EL (cell line): ENCODE results near the gene CHEK2.
"Not testable (repeated sequence)": the region's sequence is repeated elsewhere in the genome, so short reads cannot be mapped to it uniquely, and the experiment has no call there.

Experiments
- DNase-seq: peaks from one replicate; pipeline ENCODE4 v3.0.0-alpha.2; 2016

The CHEK2 gene

DNA sequence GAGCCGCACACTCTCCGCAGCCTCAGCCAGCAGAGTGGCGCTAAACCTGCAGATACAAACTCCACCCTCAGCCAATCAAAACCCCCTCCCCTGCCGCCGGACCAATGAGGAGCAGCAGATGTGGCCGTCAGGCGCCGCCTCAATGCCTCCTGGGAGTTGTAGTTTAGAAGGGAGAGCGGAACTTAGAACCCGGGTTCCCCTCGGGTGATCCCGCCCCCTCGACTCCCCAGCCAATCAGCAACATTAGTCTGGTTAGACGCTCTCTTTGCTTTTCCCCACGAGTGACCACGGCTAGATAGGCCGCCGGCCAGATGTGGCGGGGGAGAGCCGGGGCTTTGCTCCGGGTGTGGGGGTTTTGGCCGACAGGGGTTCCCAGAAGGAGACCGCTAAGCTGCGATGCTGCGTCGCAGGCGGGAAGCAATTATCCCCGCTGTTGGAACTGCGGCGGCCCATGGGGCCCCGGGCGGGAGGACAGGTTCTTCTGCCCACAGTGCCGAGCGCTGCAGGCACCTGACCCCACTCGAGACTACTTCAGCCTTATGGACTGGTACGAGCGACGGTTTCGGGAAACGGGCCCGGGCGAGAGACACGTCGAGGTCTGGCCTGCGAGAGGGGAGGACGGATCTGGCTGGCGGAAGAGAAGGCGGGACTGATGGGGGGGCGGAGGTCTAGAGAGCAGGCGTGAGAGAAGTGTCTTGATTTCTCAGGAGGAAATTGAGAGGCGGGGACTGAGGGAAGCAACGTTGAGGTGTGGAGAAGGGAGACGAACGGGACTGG, at the start of gene CHEK2, which contains the start of gene HSCB:
TSS of gene CHEK2 (minus strand) at position 36 of the 777 bp plus-strand sequence. CDS start 7,099 bp downstream, outside the sequence.
TSS of gene HSCB (plus strand) at position 255 of the 777 bp plus-strand sequence. CDS start at position 312, 57 bp downstream.
- peak; percentile 100 for DNase-seq

DNA sequence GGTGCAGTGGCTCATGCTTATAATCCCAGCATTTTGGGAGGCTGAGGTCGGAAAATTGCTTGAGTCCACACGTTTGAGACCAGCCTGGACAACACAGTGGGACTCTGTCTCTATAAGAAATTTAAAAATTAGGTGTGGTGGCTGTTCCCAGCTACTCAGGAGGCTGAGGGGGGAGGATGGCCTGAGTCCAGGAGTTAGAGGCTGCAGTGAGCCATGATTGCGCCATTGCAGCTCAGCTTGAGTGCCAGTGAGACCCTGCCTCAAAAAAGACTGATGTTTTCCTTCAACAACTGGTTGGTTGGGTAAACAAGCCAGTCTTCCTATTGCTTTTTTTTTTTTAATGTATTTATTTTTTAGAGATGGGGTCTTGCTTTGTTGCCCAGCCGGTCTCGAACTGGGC, 49.5 kb upstream of the CHEK2 start:
- no peak for DNase-seq

DNA sequence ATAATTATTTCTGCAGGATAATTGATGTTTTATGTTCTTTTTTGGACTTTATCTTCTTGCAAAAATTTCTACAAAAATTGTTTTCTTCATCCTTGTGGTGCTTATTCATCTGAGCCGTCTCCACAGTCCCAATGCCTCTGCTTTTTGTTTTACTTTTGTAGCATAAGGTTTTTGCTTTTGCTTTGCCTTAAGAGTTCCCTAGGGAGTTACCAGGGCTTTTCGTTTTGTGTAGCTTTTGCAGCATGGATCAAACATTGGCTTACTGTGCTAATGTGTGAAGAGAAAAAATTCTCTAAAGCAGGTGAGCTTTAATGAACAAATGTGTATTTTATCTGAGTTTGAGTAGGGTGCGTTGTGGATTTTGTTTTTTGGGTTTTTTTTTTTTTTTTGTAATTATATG, 47.0 kb upstream of the CHEK2 start:
- no peak for DNase-seq

DNA sequence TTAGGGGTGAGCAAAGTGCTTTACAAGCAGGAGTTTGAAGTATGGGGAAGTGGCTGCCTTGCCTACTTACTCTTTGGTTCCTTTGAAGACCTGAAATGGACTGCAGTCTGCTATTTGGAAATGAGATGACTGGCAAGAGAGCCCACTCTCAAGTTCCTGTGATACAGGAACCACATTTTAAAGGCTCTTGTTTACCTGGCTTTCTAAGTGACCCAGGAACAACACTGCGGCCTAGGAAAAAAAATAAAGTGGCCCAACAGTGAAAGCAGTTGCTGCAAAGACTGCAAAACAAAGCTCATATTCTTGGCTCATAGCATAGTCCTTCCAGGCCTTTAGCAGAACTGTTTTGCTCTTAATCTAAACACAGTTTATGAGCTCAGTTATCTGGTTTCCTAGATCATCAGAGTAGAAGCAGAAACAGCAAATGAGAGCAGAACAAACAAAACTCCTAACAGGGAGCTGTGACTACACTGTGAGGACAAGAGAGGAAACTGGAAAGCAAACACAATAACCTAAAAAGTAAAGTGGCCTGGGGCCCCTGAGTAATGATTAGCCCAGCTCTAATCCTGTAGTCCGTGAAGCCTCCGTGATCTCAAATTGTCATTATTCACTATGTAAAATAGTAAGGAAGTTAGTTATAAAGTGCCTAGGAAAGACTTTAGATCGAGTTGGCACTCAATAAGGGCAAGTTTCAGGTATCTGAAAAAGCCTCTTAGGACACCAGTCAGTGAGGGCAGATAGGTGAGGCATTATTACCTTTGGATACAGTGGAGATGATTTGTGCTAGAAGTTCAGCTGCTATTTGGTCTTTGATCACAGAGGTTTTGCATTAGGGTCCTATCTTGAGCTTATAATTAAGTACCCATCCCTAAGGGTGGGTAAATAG, 42.4 kb upstream of the CHEK2 start:
- no peak for DNase-seq

DNA sequence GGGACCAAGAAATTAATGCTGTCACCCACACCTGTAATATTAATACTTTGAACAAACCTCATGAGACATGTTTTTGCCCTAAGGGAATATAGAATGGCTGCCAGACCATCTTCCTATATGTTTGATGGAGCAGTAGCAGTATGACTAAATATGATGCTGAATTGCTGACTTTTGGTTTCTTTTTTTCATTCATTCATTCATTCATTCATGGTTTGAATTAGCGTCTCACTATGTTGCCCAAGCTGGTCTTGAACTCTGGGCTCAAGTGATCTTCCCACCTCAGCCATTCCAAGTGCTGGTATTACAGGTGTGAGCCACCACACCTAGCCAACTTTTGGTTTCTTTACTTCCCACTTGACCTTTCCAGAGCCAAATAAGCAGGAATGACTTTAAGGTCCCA, 38.7 kb upstream of the CHEK2 start:
- no peak for DNase-seq

DNA sequence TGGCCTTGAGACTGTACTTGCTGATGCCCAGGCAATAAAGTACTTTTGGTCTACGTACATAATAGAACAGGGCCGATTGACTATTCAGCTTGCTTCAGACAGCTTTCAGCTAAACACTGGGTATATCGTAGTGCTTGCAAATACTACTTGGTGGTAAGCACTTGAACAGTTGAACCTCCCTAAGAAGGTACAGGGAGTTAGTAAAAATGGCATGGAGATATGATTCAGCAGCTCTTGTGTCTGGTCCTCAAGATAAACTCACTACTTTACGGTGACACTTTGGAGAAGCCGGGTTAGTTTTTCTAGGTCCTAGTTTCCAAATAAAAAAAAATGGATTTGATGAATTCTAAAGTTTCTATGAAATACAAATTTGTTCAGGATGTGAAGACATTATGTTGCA, 38.2 kb upstream of the CHEK2 start:
- no peak for DNase-seq

DNA sequence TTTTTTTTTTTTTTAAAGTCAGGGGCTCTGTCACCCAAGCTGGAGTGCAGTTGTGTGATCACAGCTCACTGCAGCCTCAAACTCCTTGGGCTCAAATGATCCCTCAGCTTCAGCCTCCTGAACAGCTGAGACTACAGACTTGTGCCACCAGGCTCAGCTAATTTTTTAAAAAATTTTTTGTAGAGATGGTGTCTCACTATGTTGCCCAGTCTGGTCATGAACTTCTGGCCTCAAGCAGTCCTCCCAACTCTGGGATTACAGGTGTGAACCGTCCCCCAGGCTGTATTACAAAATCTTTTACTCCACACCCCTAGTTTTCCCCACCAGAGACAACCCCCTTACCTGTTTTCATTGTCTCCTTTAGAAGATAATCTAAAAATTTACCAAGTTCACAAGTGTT, 32.8 kb upstream of the CHEK2 start:
- DNase-seq = no peak

DNA sequence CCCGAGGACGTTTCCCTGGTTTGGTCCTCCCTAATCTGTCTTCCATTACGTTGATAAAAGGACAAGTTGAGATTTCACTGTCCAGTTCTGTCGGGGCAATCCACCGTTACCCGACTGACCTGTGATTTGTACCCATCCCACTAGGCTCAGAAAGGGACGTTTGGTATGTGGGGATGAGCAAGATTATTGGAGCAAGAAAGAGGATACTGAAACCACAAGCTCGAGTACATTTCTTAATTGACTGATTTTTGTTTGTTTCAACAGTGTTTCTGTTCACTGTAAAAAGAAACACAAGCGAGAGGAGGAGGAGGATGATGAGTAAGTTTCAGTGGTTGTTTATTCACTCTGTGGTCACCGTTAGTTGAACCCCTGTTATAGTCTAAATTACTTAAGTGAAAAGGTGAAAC, 31.8 kb upstream of the CHEK2 start:
- no peak for DNase-seq

DNA sequence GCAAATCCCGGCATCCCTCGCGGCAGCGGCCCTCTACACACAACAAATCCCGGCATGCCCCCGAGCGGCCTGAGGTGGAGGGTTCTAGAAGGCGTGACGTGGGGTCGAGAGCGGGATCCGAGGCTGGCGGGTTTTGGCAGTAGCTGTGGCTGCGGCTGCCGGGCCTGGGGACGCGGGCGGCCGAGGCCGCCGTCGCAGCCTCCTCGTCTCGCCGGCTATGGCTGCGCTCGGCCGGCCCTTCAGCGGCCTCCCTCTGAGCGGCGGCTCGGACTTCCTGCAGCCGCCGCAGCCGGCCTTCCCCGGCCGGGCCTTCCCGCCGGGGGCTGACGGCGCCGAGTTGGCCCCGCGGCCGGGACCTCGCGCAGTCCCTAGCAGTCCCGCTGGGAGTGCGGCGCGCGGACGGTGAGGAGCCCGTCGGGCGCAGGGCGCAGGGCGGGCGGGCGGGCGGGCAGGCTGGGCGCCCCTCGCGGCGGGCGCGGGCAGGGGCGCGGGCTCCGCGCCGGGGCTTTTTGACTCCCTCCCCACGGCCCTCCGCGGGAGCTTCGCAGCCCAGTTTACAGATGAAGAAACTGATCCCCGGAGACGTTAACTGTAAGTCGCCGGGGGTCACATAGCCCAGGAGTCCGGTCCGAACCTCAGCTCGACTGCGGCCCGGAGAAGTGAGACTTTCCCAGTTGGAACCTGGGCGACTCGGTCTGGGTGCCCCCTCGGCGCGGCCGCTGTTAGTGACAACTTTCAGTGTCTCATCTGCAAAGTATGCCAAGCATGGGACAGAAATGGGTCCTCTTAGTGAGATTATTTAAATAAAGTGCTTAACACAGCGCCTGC, 31.2 kb upstream of the CHEK2 start, which contains the start of gene CCDC117:
TSS of gene CCDC117 (plus strand) at position 63 of the 828 bp plus-strand sequence. CDS start at position 218, 155 bp downstream.
- peak; percentile 97 for DNase-seq

DNA sequence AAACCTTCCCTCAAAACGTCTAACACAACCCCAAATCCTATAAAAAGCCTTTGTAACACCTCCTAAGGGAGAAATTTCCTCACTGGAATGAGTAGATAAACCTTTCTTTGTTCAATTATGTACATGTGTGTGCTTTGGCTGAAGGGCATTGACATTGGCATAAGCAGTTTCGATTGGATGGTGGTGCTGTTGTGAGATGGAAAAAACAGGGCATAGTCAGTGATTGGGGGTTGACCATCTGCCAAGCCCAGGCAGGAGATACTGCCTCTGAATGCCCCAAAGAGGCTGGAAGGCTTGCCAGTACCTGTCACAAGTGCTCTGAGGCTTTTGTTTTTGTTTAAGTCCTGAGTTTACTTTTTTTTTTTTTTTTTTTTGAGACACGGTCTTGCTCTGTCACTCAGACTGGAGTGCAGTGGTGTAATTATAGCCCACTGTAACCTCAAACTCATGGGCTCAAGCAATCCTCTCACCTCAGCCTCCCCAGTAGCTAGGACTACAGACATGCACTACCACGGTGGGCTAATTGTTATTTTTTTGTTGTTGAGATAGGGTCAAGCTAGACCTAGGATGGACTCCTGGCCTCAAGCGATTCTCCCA, 29.7 kb upstream of the CHEK2 start:
- DNase-seq = no peak

DNA sequence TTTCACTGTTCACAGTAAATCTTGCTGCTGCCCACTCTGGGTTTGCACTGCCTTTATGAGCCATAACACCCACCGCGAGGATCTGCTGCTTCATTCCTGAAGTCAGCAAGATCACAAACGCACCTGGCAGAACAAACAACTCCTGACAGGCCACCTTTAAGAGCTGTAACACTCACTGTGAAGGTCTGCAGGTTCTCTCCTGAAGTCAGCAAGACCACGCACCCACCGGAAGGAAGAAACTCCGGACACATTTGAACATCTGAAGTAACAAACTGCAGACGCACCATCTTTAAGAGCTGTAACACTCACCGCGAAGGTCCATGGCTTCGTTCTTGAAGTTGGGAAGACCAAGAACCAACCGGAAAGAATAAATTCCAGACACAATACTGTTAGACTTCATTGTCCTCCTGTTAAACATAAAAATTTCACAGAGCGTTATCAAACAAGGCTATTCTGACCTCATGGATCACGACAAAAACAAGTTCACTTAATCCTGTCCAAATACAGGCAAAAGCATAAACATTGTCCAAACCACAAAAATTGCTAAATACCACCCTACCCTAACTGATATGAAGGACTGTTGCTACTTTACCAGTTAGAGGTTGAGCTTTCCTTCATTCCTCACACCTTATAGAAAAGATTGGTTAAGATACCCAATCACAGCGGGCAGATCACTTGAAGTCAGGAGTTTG, 27.9 kb upstream of the CHEK2 start:
- DNase-seq = no peak

DNA sequence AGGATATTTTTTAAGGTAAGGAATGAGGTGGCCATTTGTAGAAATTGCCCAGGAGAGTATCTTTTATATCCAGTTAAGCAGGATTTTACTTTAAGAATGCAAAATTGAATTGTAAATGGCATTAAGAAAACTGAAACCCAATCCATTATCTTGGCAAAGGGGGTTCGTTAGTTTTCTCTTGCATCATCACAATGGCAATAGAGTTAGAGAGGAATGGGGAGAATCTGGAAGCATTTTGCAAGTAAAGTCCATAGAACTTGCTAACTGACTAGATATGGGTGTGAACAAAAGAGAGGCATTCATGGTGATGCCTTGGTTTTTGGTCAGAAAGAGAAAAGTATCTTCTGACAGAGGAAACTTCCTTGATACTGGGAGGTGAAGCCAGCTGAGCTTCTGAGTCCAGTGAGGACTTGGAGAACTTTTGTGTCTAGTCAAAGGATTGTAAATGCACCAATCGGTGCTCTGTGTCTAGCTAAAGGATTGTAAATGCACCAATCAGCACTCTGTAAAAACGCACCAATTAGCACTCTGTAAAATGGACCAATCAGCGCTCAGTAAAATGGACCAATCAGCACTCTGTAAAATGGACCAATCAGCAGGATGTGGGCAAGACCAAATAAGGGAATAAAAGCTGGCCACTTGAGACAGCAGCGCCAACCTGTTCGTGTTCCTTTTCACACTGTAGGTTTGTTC, 27.2 kb upstream of the CHEK2 start:
- no peak for DNase-seq

DNA sequence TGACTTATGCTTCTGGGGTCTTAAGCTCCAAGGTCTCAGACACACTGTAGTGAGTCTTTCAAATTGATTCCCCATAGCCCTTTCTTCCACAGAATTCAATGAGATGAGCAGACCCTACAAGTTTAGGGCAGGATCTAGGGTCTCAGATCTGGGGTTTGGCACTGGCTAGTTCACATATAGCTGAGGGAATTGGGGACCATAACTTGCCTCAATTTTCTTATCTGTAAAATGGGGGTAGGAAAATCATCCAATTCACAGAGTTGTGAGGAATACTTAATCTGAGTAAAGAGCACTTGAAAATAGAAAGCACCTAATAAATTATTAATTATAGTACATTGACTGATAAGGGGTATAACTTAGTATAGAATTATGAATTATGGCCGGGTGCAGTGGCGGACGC, 25.0 kb upstream of the CHEK2 start:
- DNase-seq = no peak

DNA sequence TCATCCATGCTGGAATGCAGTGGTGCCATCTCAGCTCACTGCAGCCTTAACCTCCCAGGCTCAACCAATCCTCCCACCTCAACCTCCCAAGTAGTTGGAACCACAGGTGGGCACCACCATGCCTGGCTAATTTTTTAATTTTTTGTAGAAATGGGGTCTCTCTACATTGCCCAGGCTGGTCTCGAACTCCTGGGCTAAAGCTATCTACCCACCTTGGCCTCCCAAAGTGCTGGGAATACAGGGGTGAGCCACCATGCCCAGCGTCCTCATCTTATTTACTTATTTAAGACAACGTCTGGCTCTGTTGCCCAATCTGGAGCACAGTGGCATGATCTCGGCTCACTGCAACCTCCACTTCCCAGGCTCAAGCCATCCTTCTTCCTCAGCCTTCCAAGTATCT, 20.4 kb upstream of the CHEK2 start:
- not testable (repeated sequence) for DNase-seq

DNA sequence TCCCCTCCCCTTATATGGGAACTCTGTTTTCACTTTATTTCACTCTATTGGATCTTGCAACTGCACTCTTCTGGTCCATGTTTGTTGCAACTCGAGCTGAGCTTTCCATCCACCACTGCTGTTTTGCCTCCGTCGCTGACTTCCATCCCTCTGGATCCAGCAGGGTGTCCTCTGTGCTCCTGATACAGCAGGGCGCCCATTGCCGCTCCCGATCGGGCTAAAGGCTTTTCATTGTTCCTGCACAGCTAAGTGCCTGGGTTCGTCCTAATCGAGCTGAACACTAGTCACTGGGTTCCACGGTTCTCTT, 19.8 kb upstream of the CHEK2 start:
- no peak for DNase-seq

DNA sequence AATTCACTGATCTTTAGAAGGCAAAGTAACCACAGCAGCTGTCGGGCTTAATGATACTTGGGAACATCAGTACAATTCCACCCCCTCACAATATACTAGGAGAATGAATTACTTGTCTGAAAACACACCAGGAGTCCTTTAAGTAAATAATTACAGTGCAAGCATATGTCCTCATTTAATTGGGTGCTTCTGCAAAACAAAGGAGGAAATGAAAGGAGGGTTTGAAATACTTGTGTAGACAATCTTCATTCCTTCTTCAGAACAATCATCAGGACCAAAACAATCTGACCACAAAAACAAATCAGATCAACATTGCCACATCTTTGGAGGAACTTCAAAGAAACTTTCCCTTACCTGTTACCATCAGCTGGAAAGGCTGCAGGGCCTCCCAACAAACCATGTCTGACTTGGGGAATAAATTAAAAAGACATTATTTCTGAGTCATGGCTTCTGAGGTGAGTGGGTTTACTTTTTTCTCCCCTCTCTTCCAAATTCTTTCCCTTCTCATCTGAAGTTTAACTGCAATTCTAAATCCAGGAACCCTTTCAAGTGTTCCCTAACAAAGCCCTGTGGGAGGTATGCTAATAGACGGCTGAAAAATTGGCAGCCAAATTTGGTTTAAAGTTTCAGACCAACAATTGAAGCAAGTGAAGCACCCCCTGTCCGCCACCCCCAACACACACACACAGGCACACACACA, 18.4 kb upstream of the CHEK2 start:
- no peak for DNase-seq

DNA sequence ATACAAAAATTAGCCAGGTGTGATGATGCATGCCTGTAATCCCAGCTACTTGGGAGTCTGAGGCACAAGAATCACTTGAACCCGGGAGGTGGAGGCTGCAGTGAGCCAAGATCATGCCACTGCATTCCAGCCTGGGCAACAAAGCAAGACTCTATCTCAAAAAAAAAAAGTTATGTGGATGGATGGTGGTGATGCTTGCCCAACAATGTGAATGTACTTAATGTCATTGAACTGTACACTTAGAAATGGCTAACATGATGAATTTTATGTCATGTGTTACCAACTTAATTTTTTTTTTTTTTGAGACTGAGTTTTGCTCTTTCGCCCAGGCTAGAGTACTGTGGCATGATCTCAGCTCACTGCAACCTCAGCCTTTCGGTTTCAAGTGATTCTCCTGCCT, 12.9 kb upstream of the CHEK2 start:
- DNase-seq = not testable (repeated sequence)

DNA sequence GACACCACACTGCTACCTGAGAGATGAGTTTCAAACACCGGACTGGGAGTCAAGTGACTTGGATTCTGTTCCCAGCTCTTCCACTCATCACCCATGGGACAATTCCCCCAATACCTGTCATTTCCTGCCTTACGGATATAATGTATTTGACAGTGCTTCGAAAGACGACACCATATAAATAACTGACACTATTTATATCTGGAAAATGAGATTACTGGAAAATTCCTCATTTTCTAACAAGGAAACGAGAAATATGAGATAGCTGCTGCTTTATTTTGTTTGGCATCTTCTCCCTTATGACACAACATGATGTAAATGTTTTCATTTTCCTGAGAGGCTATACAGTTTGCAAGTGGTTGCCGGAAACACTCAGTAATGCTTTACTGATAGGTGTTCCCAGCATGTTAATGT, 8.9 kb upstream of the CHEK2 start:
- peak; percentile 77 for DNase-seq

DNA sequence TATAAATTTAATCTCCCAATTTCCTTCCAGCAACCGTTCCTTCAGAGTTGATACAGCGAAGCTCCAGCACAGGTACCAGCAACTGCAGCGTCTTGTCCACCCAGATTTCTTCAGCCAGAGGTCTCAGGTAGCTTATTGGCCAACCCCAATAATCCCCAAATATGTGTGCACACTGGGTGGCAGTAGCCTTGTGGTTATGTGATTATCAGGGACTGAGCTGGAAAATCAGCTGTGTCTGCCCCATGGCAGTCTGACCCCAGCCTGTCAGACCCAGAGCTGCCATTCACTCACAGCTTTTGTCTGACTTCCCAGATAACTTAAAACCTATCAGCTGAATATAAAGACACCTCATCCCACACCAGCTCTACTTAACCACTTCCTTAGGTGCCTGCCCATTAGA, 2.2 kb upstream of the CHEK2 start:
- no peak for DNase-seq

DNA sequence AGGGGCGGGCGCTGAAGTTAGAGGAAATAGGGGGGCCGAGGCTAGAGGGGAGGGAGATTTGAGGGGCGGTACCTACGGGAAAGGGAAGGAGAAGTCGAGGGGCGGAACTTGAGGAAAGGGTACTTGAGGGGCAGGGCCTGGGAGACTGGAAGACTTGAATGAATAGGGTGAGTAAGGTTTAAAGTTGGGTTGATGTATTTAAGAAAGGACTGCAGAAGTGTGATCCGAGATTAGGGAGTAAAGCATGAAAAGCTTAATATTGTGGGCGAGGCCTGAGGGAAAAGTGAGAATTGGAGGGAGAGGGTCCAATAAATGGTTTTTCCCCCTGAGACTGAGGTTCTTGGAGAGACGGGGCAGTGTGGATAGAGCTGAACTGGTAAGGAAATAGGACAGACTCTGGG, 942 bp upstream of the CHEK2 start:
- no peak for DNase-seq
